Activated CD4-positive, alpha-beta T cell treated with anti-CD3 and anti-CD28 coated beads for 1 hour (primary cell): Measurements from ENCODE around the gene GARIN5B.

ENCODE experiments used
- DNase-seq: peaks from one replicate; pipeline ENCODE4 v3.0.0-alpha.2; 2020

GARIN5B gene

DNA sequence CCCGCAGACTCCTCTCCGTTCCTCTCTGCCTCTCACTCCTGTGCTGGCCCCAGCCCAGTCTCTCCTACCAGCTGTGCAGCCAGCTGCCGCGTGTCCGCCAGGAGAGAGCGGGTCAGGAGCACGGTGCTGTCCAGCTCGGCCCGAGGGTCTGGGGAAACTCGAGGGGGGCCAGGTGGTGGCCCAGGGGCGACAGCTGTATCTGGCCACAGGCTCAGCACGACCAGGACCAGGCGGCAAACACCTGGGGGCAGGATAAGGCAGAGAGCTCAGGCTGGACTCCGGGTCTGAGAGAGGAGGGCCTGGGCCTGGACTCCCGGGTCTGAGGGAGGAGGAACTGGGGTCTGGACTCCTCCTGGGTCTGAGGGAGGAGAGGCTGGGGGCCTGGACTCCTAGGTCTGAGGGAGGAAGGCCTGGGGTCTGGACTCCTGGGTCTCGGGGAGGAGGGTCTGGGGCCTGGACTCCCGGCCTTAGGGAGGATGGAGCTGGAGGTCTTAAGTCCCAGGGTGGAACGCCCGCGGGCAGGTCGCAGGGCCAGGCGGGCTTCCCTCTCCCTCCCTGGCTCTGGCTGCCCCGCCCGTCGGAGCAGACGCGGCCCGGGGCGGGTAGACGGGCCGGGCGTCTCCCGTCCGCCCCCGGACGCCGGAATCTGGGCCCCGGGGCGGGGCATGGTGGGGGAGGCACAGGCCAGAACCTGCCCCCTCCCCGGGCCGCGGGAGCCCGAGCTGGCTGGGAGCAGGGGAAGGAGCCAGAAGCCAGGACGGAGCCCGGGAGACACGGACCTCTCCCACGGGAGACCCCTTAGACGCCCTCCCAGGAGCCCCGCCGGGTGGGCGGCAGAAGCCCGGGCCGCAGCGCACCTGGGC is 5.9 kb upstream of the GARIN5B start:
- DNase-seq: no peak

DNA sequence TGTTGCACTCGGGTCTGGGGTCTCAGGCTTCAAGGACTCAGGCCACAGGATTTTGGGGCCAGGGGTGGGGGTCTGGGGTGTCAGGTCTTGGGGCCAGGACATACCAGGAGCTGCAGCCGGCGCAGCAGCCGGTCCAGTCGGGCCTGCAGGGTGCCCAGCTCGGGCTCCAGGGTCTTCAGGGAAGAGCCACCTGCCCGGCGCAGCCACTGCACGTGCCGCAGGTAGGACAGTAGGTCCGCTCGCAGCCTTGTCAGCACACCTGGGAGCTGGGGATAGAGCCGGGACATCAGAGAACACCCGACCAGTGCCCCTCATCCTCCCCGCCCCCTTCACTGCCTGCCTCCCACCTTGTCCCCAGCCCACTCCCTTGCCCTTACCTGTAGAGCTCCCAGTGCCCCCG is 5.0 kb upstream of the GARIN5B start:
- DNase-seq: no peak

DNA sequence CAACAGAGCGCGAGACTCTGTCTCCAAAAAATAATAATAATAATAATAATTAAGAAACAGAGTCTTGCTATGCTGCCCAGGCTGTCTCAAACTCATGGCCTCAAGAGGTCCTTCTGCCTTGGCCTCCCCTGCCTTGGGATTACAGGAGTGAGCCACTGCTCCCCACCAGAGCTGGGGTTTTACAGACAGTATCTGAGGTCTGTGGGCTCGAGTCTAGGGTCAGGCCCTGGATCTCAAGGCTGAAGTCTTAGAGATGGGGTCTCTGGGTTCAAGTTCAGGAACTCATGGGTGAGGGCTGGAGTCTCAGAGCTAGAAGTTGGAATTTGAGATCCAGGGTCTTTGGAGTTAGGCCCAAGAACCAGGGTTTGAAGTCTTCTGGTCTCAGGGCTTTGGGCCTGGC is 3.7 kb upstream of the GARIN5B start:
- no peak for DNase-seq

DNA sequence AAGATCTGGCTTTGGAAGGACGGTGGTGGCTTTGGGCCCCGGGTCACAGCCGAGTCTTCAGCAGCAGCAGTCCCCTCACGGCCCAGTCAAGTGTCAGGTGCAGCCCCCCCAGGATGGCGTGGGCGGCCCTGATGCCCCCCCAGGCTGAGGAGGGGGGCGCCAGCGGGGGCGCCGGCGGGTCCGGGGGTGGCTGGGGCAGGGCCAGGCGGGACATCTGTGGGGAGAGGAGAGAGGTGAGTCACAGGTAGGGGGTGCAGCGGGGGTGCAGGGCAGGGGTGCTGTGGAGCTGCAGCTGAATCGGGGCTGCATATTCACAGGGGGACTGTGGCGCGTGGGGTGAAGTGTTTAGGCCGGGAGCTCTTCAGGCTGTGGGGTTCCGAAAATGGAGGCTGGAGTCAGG is 2.9 kb upstream of the GARIN5B start:
- no peak for DNase-seq

DNA sequence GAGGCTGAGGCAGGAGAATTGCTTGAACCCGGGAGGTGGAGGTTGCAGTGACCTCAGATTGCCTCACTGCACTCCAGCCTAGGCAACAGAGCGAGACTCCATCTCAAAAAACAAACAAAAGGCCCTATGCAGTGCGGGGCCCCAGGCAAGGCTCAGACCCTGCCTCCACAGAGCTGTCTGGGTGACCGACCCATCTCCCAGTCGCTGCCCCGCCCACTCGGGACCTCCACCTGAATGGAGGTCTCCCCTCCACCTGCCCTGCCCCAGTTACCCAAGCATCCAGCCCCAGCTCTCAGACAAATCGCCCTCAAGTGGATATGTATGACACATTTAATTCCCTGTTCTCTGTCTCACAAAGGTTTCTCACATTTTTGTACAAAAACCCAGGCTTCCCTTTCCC is 2.2 kb upstream of the GARIN5B start:
- DNase-seq: no peak

DNA sequence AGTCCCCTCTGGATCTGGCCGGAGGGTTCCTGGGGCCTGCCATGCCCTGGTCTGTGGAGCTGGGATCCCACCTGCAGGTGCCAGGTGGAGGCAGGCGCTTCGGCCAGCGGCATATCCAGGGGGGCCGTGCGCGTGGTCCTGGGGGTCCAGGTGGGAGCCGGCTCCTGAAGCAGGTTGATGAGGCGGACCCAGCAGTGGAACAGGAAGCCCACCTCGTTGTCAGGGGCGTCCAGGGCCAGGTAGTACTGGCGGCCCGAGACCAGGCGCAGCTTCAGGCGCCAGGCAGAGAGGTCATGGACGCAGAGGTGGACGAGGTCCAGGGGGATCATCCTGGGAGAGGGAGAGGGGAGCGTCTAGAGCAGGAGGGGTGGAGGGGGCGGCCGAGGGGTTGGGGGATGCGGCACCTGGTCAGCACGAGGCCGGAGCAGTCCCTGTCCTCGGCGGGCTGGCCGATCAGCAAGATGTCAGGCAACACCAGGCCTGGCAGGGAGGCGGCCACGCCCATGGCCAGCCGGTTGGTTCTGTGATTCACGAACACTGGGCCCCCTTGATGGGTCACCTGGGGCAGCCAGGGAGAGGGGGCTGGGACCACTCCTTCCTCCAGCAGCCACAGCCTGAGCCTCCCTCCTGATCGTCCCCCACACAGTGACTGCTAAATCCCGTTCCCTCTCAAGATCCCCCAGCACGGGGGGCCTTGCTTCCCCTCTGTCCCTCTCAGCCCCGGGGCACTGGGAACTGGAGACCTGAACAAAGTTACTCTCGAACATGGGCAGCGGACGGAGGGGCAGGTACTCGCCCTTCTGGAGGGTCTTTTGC is 678 bp downstream of the GARIN5B start:
- DNase-seq: no peak

DNA sequence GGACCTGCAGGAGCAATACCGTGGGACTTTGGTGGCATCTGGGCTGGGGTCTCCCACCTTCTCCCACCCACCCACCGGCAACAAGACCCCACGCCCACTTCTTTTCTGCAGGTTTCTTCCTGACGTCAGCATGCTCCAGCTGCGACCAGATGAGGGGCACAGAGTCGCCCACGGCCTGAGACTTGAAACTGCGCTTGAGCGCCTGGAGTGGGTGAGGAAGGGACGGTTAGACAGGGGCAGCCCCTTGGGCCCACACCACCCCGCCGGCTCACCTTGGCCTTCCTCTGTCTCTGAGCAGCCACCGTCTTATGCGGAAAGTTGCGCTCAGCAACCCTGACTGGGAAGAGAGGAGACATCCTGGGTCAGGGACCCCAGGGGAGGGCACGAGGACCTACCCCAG is 2.2 kb downstream of the GARIN5B start:
- DNase-seq: no peak

DNA sequence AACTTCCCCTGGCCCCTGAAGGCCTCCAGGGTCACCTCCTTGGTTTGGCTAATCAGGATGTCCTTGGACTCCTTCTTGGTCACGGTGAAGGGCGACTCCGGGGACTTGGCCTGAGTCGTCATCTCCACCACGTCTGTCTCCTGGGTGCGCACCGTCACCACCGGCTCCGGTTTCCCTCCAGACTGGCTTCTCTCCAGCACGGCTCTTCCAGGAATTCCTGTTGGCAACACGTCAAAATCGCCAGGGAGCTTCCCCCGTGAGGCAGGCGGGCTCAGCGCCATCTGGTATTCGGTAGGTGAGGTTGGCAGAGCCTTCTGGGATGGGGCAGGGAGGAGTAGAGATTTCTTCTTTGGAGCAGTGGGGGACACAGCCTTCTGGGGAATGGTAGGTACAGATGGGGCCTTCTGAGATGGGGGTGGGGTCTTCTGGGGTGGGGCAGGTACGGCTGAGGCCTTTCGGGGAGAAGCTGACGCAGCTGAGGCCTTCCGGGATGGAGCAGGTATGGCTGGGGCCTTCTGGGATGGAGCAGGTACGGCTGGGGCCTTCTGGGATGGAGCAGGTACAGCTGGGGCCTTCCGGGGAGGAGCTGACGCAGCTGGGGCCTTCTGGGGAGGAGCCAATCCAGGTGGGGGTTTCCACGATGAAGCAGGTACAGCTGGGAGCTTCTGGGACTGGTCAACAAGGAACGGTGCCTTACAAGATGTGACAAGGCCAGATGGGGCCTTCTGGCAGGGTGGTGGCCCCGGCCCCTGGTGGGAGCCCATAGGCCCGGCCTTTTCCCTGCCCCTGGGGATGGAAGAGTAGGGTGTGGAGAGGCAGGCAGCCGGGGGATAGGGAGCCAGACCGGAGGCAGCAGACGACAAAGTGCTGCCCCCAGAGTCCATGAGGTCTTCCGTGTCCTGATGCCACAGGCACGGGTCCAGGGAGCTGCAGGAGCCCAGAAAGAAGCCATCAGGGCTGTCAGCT is 3.8 kb downstream of the GARIN5B start:
- no peak for DNase-seq

DNA sequence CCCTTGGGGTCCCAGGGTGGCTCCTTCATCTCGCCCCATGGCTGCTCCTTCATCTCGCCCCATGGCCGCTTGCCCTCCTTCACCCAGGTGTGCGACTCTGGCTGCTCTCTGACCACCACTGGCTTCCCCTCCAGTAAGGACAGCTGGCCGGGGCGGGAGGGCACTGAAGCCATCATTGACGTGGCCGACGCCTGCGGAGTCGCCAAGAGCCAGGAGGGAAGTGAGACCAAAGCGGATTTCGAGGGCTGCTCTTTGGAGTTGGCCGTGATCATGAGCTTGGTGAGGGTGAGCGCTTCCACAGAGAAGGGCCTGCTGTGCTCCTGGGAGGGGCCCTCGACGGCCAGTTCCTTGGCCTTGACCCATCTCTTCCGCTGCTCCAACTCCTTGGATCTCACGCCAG is 4.6 kb downstream of the GARIN5B start:
- no peak for DNase-seq

DNA sequence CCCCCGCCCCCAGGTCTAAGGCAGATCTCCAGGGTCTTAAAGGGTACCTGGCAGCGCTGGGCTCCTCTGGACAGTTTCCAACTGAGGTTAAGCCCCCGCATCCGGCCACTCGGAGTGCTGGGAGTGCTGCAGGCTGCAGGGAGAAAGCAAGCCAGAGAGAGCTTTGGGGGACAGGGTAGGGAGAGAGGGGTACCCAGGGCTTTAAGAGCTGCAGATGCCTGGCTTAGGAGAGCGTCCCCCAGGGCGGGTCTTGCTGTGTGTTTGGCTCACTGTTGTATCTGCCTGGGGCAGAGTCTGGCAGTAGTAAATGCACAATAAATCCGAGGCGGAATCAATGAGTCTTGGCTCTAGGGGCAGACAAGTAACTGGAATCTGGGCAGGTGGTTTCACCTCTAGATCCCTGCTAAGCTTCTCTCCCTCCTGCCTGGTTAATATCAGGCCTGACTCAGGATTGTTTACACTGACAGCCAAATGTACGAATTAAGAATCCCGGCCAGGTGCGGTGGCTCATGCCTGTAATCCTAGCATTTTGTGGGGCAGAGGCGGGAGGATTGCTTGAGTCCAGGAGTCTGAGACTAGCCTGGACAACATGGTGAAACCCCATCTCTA is 7.7 kb downstream of the GARIN5B start:
- DNase-seq: no peak

DNA sequence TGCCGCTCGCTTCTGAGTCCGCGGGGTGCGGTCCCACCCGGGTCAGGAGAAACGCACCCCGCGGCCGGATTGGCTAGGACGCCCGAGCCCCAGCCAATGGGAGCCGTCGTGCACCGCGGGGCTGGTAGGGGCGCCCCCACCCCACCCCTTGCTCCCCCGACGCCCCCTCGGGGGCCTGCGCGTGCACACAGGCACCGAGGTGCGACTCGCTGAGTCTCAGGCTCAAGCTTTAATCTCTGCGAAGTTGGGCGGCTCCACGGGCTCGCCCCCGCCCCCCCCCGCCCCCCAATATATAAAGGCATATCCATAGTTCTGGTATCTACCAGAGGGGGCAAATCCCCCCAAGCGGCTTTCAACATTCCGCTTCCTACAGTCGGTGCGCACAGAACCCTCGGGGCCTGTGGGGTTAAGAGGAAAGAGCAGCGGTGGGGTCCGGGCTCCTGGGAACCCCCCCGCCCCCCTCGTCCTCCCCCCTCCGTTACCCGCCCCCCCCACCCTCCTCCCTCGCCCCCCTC is 8.3 kb downstream of the GARIN5B start, which contains the start of gene COX6B2:
Gene COX6B2 (minus strand): TSS at position 22 of the 515 bp plus-strand sequence. CDS start 198 bp downstream, outside the sequence.
- no peak for DNase-seq

DNA sequence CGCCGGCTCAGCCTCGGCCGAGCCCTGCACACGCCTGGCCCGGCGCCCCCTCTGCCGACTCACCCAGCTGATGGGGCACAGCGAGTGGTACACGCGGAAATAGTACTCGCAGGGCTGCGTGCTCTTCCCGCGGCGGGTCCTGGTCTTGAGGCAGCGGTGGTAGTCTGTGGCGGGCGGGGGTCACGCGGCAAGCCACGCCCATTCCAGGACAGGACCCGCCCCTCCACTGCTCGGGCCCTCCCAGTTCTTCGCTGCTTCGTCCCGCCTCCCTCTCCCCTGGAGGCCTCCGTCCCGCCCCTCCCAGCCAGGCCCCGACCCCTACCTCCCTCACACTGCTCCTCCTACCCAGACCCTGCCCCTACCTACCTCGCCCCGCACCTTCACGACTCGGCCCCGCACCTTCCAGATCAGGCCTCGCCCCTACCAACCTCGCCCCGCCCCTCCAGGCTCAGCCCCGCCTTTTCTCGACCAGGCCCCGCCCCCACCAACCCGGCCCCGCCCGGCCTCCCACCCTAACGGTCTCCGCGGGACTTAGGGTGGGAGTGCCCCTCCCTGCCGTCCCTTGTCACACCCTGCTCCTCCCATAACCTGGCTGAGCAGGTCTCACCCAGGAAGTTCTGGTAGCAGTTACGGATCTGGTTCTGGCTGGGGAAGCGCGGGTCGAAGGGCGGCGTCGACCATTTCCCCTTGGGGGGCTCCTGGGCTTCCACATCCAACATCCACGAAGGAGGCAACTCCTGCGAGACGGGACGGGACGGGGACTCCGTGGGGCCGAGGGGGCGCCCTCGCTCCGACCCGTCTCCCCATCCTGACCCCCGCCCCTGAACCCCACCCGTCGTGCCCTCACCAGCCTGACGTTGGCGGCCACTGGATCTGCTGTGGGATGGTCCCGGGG is 9.0 kb downstream of the GARIN5B start:
- peak; percentile 44 for DNase-seq

DNA sequence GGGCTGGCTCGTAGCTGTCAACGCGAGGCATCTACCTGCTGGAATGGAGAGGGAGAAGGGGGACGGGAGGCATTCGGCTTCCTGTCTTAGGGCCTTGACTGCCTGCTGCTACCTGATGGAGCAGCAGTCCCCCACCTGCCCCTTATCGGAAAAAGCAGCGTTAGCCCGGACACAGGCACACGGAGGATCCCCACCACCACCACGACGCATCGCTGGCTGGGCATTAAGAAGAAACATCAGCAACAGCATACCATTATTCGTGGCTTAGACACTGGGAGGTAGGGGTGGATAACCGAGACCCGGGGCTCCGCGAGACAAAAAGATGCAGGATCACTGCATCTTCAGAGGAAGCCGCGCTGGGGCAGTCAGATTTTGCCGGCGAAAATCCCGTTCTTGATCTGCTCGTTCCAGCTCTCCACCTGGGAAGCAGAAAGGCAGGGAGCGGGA is 9.7 kb downstream of the GARIN5B start:
- DNase-seq: no peak

DNA sequence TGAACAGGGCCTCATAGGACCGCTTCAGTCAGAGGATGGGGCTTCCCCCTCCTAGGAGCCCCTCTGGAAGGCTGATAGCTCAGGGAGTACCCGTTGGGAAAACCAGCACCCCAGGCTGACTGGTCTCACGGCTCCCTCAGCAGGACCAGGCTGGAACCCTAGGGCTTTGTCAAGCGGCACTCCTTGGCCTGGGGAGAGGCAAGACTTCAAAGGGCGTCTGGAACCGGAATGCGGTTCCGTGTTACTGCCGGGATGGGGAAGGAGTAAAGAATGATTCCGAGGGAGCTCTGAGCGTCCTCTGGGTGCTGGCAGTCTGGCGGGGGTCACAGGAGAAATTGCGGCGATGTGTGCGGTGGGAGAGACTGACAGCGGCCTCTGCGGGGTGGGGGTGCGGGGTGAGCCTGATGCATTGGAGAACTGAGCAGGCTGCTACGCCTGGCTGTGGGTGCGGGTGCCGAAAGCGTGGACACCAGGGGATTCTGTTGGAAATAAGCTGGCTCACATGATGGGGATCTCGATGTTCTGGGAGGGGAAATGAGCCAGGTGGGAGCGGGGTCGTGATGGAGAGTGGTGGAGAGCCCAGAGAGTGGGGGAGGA is 10.4 kb downstream of the GARIN5B start:
- no peak for DNase-seq

DNA sequence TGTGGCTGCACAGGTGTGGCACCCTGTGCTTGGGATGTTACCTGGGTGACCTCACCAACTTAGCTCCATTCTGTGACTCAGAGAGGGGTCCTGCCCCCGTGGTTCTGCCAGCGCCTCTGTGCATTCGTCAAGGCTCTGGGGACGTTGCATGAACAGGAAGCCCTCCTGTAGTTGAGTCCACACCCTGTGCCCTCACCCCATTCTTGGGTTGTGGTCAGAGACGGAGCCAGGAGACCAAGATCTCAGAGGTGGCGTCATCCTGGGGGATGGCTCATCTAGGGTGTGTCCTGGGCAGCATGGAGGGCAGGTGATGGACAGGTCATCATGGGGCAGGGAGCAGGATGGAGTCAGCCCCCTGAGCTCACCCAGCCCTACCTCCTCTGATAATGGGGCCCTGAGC is 11.0 kb downstream of the GARIN5B start:
- no peak for DNase-seq

DNA sequence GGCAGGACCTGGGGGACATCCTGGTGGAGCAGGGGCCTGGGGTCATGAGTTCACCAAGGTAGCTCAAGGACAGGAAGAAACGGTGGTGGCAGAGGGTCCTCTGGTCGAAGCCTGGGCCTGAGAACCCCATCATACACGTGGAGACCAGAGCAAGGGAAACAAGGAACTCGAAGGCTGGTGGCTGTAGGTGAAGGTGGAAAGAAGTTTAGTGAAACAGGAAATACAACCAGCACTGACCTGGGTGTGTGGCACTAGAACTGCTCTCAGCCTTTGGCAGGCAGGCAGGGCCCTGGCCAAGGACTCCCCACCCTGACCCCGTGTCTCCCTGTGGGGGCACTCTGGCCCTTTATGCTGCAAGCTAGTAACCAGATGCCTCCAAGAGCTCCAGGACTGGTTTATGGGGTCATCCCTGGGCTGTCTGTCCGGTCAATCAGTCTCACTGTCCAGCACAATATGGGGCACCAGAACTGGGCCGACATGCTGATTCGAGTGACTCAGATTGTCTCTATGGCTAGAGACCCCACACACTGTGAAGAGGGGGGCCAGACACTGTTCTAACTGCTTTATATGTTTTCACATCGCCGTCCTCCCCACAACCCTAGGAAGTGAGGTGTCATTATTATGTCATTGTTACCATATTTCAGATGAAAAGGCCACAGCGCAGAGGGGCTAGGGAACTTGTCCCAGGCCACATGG is 12.3 kb downstream of the GARIN5B start:
- no peak for DNase-seq

DNA sequence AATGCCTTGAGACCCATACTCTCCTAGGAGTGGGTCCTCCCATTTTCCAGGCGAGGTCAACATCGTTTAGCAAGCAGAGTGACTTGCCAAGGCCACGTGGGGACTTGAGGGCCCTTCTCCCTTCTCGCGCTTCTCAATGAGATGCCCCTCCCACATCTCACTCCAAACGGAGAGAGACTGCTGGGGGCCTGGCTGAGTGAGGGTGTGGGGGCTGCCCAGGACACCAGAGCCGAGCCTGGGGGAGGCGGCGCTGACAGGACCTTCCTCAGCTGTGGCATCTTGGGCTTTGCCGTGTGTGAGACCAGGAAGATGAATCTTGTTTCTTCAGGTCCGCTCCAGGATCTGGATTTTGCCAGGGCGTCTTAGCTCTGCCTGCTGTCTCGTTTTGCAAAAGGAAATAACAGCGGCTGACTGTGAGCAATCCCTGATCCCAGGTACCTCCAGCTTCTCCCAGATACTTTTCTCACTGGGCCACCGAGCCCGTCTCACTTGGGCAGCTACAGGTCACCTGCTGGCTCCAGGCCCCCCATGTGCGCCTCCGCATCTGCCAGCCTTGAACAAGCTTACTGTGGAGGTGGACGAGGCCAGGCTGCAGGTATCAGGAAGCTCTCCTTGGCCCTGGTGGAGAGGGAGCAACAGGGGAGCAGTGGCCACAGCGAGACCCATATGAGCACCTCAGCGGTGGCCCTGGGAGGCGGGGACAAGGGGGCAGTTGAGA is 14.6 kb downstream of the GARIN5B start:
- DNase-seq: no peak

DNA sequence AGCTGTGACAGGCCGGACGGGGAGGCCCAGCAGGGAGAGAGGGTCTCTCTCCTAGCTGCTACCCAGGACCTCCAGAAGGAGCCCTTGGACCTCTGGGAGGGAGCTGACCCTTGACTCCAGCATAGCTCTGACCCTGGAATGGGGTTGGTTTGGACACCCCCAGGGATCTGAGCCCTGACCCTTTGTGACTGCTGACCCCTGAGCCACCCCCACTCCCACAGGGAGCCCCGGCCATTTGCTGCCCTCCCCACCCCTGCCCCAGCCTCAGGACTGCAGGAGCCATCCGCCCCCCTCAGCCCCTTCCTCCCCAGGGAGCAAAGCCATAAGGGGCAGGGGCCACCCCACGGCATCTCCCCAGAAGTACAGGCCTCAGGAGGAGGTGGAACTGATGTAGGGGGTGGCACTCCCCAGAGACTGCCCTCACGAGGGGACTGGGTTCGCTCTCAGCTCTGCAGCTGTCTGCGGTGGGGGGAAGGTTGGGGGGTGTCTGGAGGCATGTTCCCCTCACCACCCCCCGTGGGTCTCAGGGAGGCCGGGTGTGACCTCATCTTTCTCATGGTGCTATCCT is 15.5 kb downstream of the GARIN5B start:
- DNase-seq: no peak
